ENCODE measurements around the gene PANK2.

Gene PANK2

GRCh38 chr20:3927486-3928291 is 38.5 kb downstream of the PANK2 start:
- peaks cover 0 to 26% (median 24%) of the 10 kb centered on the region in 3 donors for H3K36me3 ChIP-seq
- H3K27me3 ChIP-seq = no peaks in the 10 kb centered on the region
- no peak overlapping the region for H3K27ac ChIP-seq
- H3K9me3 ChIP-seq = no peaks in the 10 kb centered on the region
- DNase-seq = no peak
- intact Hi-C loops (cut with DNase I; ENCODE audit: low total_unique reads) = no loop called here
- H3K4me1 ChIP-seq = peaks cover 0 to 66% (median 35%) of the 10 kb centered on the region in 4 donors
- no peak for TF ChIP-seq CTCF (IDR thresholded peaks at IDR 0.05)
- H3K4me3 ChIP-seq = no peak overlapping the region

GRCh38 chr20:3929713-3930060 is 40.5 kb downstream of the PANK2 start:
- Histone ChIP-seq H3K9me3 (no peaks in the 10 kb centered on the region), H3K27me3 (no peaks in the 10 kb centered on the region), H3K4me1 (peaks cover 0 to 73% (median 41%) of the 10 kb centered on the region in 4 donors), H3K27ac (no peak overlapping the region), H3K4me3 (no peak overlapping the region), H3K36me3 (peaks cover 0 to 22% (median 14%) of the 10 kb centered on the region in 3 donors)
- intact Hi-C loops (cut with DNase I; ENCODE audit: low total_unique reads) = no loop called here
- no peak for TF ChIP-seq CTCF (IDR thresholded peaks at IDR 0.05)
- DNase-seq = no peak

- no peak overlapping the region for H3K4me3 ChIP-seq
- intact Hi-C loops (cut with DNase I; ENCODE audit: low total_unique reads) = no loop called here
Measured at GRCh38 chr20:3930265-3931206, 41.3 kb downstream of the PANK2 start.

GRCh38 chr20:3931664-3932063 is 42.5 kb downstream of the PANK2 start:
- Histone ChIP-seq H3K27me3 (no peaks in the 10 kb centered on the region), H3K9me3 (no peaks in the 10 kb centered on the region), H3K36me3 (peaks cover 0 to 15% (median 0%) of the 10 kb centered on the region in 3 donors), H3K27ac (peak overlapping the region; percentile 62 to 76), H3K4me1 (peaks cover 0 to 93% (median 52%) of the 10 kb centered on the region in 4 donors), H3K4me3 (peak overlapping the region in 1 of 2 donors; percentile 46)
- no peak for TF ChIP-seq CTCF (IDR thresholded peaks at IDR 0.05)
- no peak for DNase-seq
- intact Hi-C loops (cut with DNase I; ENCODE audit: low total_unique reads) = no loop called here

More at GRCh38 chr20:3930265-3931206, 41.3 kb downstream of the PANK2 start:
- peaks cover 0 to 82% (median 47%) of the 10 kb centered on the region in 4 donors for H3K4me1 ChIP-seq
- peak overlapping the region; percentile 2 to 32 for H3K27ac ChIP-seq
- no peaks in the 10 kb centered on the region for H3K27me3 ChIP-seq
- no peaks in the 10 kb centered on the region for H3K9me3 ChIP-seq
- no peak for DNase-seq
- peaks cover 0 to 15% (median 6%) of the 10 kb centered on the region in 3 donors for H3K36me3 ChIP-seq
- no peak for TF ChIP-seq CTCF (IDR thresholded peaks at IDR 0.05)

- Histone ChIP-seq H3K27ac (peak overlapping the region; percentile 62 to 76), H3K36me3 (peaks cover 0 to 15% (median 0%) of the 10 kb centered on the region in 3 donors), H3K27me3 (no peaks in the 10 kb centered on the region), H3K4me1 (peaks cover 0 to 93% (median 52%) of the 10 kb centered on the region in 4 donors), H3K9me3 (no peaks in the 10 kb centered on the region), H3K4me3 (peak overlapping the region; percentile 46 to 48)
- TF ChIP-seq CTCF (IDR thresholded peaks at IDR 0.05) = no peak
- intact Hi-C loops (cut with DNase I; ENCODE audit: low total_unique reads) = no loop called here
- no peak for DNase-seq
Measured at GRCh38 chr20:3932277-3932676, 43.1 kb downstream of the PANK2 start.

All from tibial artery (tissue), 4 donors.